IMR-90 (cell line): Measurements from ENCODE around the gene OR2F1. TPM values are rescaled to one million over a fixed set of nuclear protein-coding genes. Genes with fewer than 3 reads are reported as not detected.

Source experiments
- ATAC-seq: fragments of 200-7000 bp; cut with Tn5 transposase; 2 replicates; pipeline ENCODE4 v1.9.1; 2020; ENCODE audit warnings: low read depth, mild to moderate bottlenecking, moderate library complexity
- BruUV-seq: library from RNA; stranded (reverse); fragments of 400-500 nt; replicated peaks from 2 replicates; lab custom pipeline; 2021; lab: Mats Ljungman, UMichigan
- CTCF ChIA-PET: fragments of 300-600 bp; formaldehyde crosslinking; extraction: SDS; loops from one replicate; lab custom pipeline; 2021; ENCODE audit warnings: antibody characterized with exemption; lab: Yijun Ruan, JAX
- POLR2A ChIA-PET: fragments of 300-600 bp; sonication (Branson Sonifier 250); formaldehyde crosslinking; loops from one replicate; lab custom pipeline; 2022; ENCODE audit warnings: antibody characterized with exemption; ENCODE audit not compliant: unreplicated experiment; lab: Charles Lee
- DNase-seq: peaks from one replicate; pipeline ENCODE4 v3.0.0; 2013
- H2AFZ ChIP-seq: replicated peaks from 2 replicates; pipeline ENCODE3; 2013; ENCODE audit warnings: low read length, mild to moderate bottlenecking; ENCODE audit not compliant: poor library complexity
- H2AK5ac ChIP-seq: 2 replicates; pipeline ENCODE4 v1.6.1; 2013; ENCODE audit warnings: low read depth, low read length, inconsistent platforms
- H2AK9ac ChIP-seq: replicated peaks from 2 replicates; pipeline ENCODE3; 2013; ENCODE audit warnings: mild to moderate bottlenecking, low read depth, low read length, moderate library complexity; ENCODE audit not compliant: poor library complexity
- H2BK120ac ChIP-seq: 2 replicates; pipeline ENCODE4 v1.6.1; 2013; ENCODE audit warnings: low read depth, low read length, inconsistent platforms
- H2BK15ac ChIP-seq: 3 replicates; pipeline ENCODE4 v1.6.1; 2013; ENCODE audit warnings: low read depth, low read length, inconsistent platforms
- H2BK20ac ChIP-seq: 2 replicates; pipeline ENCODE4 v1.6.1; 2013; ENCODE audit warnings: low read depth, mild to moderate bottlenecking, inconsistent platforms, low read length, moderate library complexity
- H2BK5ac ChIP-seq: 2 replicates; pipeline ENCODE4 v1.6.1; 2013; ENCODE audit warnings: mild to moderate bottlenecking, low read depth, low read length, inconsistent platforms; ENCODE audit not compliant: poor library complexity, severe bottlenecking
- H3K14ac ChIP-seq: replicated peaks from 2 replicates; pipeline ENCODE4 v1.6.1; 2013; ENCODE audit warnings: low read depth, low read length, inconsistent platforms
- H3K18ac ChIP-seq: 2 replicates; pipeline ENCODE4 v1.6.1; 2013; ENCODE audit warnings: low read depth, low read length, control low read depth
- H3K23ac ChIP-seq: 2 replicates; pipeline ENCODE4 v1.6.1; 2013; ENCODE audit warnings: low read depth, low read length, inconsistent platforms
- H3K27ac ChIP-seq: 2 replicates; pipeline ENCODE4 v1.5.1; 2013; ENCODE audit warnings: mild to moderate bottlenecking, control low read depth, low read length; ENCODE audit not compliant: insufficient read depth
- H3K27me3 ChIP-seq: 2 replicates; pipeline ENCODE4 v1.6.1; 2013; ENCODE audit warnings: low read length; ENCODE audit not compliant: control insufficient read depth, insufficient read depth
- H3K36me3 ChIP-seq: 2 replicates; pipeline ENCODE4 v1.6.1; 2013; ENCODE audit warnings: low read length, mixed read lengths; ENCODE audit not compliant: control insufficient read depth, insufficient read depth
- H3K4ac ChIP-seq: 2 replicates; pipeline ENCODE4 v1.6.1; 2013; ENCODE audit warnings: low read depth, low read length, inconsistent platforms
- H3K4me1 ChIP-seq: 2 replicates; pipeline ENCODE4 v1.6.1; 2013; ENCODE audit warnings: low read length, mixed read lengths; ENCODE audit not compliant: control insufficient read depth, insufficient read depth
- H3K4me2 ChIP-seq: 2 replicates; pipeline ENCODE4 v1.6.1; 2013; ENCODE audit warnings: low read depth, mild to moderate bottlenecking, control low read depth, low read length, moderate library complexity
- H3K4me3 ChIP-seq: 2 replicates; pipeline ENCODE4 v1.5.1; 2013; ENCODE audit warnings: low read depth, mild to moderate bottlenecking, control low read depth, low read length, moderate library complexity; ENCODE audit not compliant: insufficient read depth
- H3K56ac ChIP-seq: 2 replicates; pipeline ENCODE4 v1.6.1; 2013; ENCODE audit warnings: low read length, inconsistent platforms; ENCODE audit not compliant: insufficient read depth; ENCODE audit errors: extremely low read depth
- H3K79me1 ChIP-seq, 2 experiments: 2 replicates each; pipeline ENCODE4 v1.6.1; 2013; ENCODE audit warnings: low read length in 2 of 2, inconsistent platforms in 1 of 2, low read depth in 1 of 2
- H3K9ac ChIP-seq: 2 replicates; pipeline ENCODE4 v1.6.1; 2013; ENCODE audit warnings: low read depth, low read length, control low read depth
- H3K9me1 ChIP-seq: 2 replicates; pipeline ENCODE4 v1.6.1; 2013; ENCODE audit warnings: low read length, inconsistent platforms; ENCODE audit not compliant: insufficient read depth
- H3K9me3 ChIP-seq: 2 replicates; pipeline ENCODE4 v1.6.1; 2013; ENCODE audit warnings: low read length; ENCODE audit not compliant: control insufficient read depth, insufficient read depth
- H4K20me1 ChIP-seq: 2 replicates; pipeline ENCODE4 v1.6.1; 2013; ENCODE audit warnings: low read length, inconsistent platforms; ENCODE audit not compliant: insufficient read depth
- H4K5ac ChIP-seq: 2 replicates; pipeline ENCODE4 v1.6.1; 2013; ENCODE audit warnings: mild to moderate bottlenecking, low read depth, low read length, control low read depth
- H4K8ac ChIP-seq, 2 experiments: 2 replicates each; pipeline ENCODE4 v1.6.1; 2013; ENCODE audit warnings: low read depth in 2 of 2, low read length in 2 of 2, control low read depth in 1 of 2, inconsistent platforms in 1 of 2
- H4K91ac ChIP-seq: 2 replicates; pipeline ENCODE4 v1.6.1; 2013; ENCODE audit warnings: low read depth, low read length, inconsistent platforms; ENCODE audit not compliant: insufficient read depth
- BHLHE40 ChIP-seq: fragments of 150-350 bp; IDR thresholded peaks from 2 replicates; pipeline ENCODE4 v1.6.1; 2016; ENCODE audit warnings: mild to moderate bottlenecking, low read depth, low read length
- CEBPB ChIP-seq: IDR thresholded peaks from 2 replicates; pipeline ENCODE4 v1.6.1; 2012; ENCODE audit warnings: low read depth, low read length, improper control_type of control experiment
- CHD1 ChIP-seq: IDR thresholded peaks from 2 replicates; pipeline ENCODE4 v1.6.1; 2012; ENCODE audit warnings: low read depth, low read length, improper control_type of control experiment
- FOS ChIP-seq: fragments of 150-350 bp; IDR thresholded peaks from 2 replicates; pipeline ENCODE4 v1.6.1; 2016; ENCODE audit warnings: low read depth, low read length
- MAFK ChIP-seq: IDR thresholded peaks from 2 replicates; pipeline ENCODE4 v1.6.1; 2012; ENCODE audit warnings: low read depth, low read length, improper control_type of control experiment
- MAZ ChIP-seq: IDR thresholded peaks from 2 replicates; pipeline ENCODE4 v1.6.1; 2012; ENCODE audit warnings: low read depth, mild to moderate bottlenecking, low read length, improper control_type of control experiment, moderate library complexity, borderline replicate concordance
- MXI1 ChIP-seq: IDR thresholded peaks from 2 replicates; pipeline ENCODE4 v1.6.1; 2012; ENCODE audit warnings: low read depth, mild to moderate bottlenecking, low read length, moderate library complexity, borderline replicate concordance
- NFE2L2 ChIP-seq: fragments of 150-350 bp; IDR thresholded peaks from 2 replicates; pipeline ENCODE4 v1.6.1; 2016; ENCODE audit warnings: low read depth, mild to moderate bottlenecking, low read length
- POLR2A ChIP-seq: IDR thresholded peaks from 2 replicates; pipeline ENCODE4 v1.6.1; 2012; ENCODE audit warnings: mild to moderate bottlenecking, low read depth, low read length
- RAD21 ChIP-seq: IDR thresholded peaks from 2 replicates; pipeline ENCODE4 v1.6.1; 2012; ENCODE audit warnings: low read length, improper control_type of control experiment
- RCOR1 ChIP-seq: IDR thresholded peaks from 2 replicates; pipeline ENCODE4 v1.6.1; 2012; ENCODE audit warnings: mild to moderate bottlenecking, low read length, improper control_type of control experiment; ENCODE audit not compliant: insufficient replicate concordance
- RFX5 ChIP-seq: IDR thresholded peaks from 2 replicates; pipeline ENCODE4 v1.8.0; 2012; ENCODE audit warnings: low read depth, mild to moderate bottlenecking, low read length, moderate library complexity
- SMC3 ChIP-seq: fragments of 150-350 bp; IDR thresholded peaks from 2 replicates; pipeline ENCODE4 v1.6.1; 2016; ENCODE audit warnings: low read depth, mild to moderate bottlenecking, antibody characterized with exemption, low read length, moderate library complexity
- WGBS, 2 experiments: methylation state at CpG; one replicate each; pipeline versions ENCODE4 v1.1.5 to v1.1.7; 2013; ENCODE audit warnings: missing lambda C conversion rate in 2 of 2; ENCODE audit not compliant: insufficient read length in 1 of 2; ENCODE audit errors: extremely low coverage in 2 of 2; 5-methylcytosine and 5-hydroxymethylcytosine counted together
- dilution Hi-C: fragments of 300-500 bp; cut with HindIII; formaldehyde crosslinking; loops from one replicate; pipeline ENCODE4 v1.14.3; 2018; ENCODE audit warnings: low sequenced_read_pairs; ENCODE audit not compliant: unreplicated experiment
- in situ Hi-C: fragments of 300-500 bp; cut with MboI; formaldehyde crosslinking; loops from 3 replicates; pipeline ENCODE4 v1.14.3; 2019; ENCODE audit warnings: low sequenced_read_pairs, inconsistent platforms, mixed read lengths
- intact Hi-C: fragments of 100-400 bp; cut with micrococcal nuclease; formaldehyde crosslinking; loops from 2 replicates; pipeline ENCODE4 v1.10.0; 2022
- polyA plus RNA-seq, 3 experiments: library from polyadenylated mRNA; depleted of rRNA; stranded (reverse); fragments of >200 nt; gene quantifications; 2 replicates each; pipeline ENCODE4 v1.2.3, GENCODE V29; 2012; ENCODE audit warnings: low replicate concordance in 1 of 3
- total RNA-seq: library from RNA; depleted of rRNA; stranded (reverse); fragments of >200 nt; gene quantifications from 2 replicates; pipeline ENCODE4 v1.2.3, GENCODE V29; 2012
- TF ChIP-seq, protein P1 (sequence below): conservative IDR thresholded peaks from 2 replicates; pipeline ENCODE4 v1.5.1; 2012; ENCODE audit warnings: mild to moderate bottlenecking, low read depth, low read length, improper control_type of control experiment
- TF ChIP-seq, protein P2 (sequence below): fragments of 150-350 bp; IDR thresholded peaks from 2 replicates; pipeline ENCODE4 v1.6.1; 2016; ENCODE audit warnings: low read depth, mild to moderate bottlenecking, low read length, moderate library complexity, borderline replicate concordance
- TF ChIP-seq, protein P3 (sequence below): fragments of 150-350 bp; IDR thresholded peaks from 2 replicates; pipeline ENCODE4 v1.6.1; 2017; ENCODE audit warnings: mild to moderate bottlenecking, antibody characterized with exemption, low read length, low read depth

The OR2F1 gene
- total and polyA plus RNA-seq, 2 of the 4 experiments (the other 2 are of a cell fraction), result not detected

DNA sequence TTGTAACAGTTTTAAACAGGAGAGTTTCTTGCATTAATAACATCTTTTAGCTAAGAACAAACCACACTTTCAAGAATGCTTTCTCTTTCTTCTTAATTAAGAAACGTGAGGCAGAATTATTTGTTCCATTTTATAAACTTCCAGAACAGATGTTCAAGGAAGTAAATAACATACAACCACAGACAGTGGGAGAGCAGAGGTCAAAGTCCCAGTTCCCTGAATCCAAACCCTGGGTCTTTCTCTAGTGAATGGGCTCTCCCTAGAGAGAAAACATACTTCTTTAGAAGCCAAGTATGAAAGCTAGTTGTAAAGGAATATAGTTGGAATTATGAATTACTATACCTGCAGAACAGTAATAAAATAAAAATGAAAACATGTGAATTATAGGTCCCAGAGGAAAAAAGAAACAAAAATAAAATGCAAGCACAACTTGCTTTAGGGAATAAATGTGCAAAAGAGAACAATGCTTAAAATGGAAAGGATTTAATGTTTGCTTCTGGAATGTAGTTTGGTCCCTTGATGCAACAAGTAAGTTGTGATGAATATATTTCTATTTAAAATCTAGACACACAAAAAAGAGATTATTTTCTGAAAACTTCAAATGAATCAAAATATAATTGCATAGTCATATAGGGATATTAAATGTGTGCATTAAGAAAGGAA, 51.5 kb downstream of the OR2F1 start:
- Histone ChIP-seq H2BK15ac (no peak overlapping the region), H2AFZ (no peak overlapping the region), H4K91ac (no peak overlapping the region), H3K27me3 (no peaks in the 10 kb centered on the region), H3K27ac (no peak overlapping the region), H4K20me1 (no peaks in the 10 kb centered on the region), H3K56ac (no peak overlapping the region), H4K5ac (no peak overlapping the region), H3K79me1 (no peaks in the 10 kb centered on the region), H3K9me1 (no peaks in the 10 kb centered on the region), H3K4ac (no peak overlapping the region), H4K8ac (no peak overlapping the region), H2BK20ac (no peak overlapping the region), H3K36me3 (no peaks in the 10 kb centered on the region), H3K9me3 (no peaks in the 10 kb centered on the region; the same call in 1 of the 2 replicates), H3K4me2 (no peak overlapping the region), H3K14ac (no peak overlapping the region), H3K4me1 (no peaks in the 10 kb centered on the region), H3K23ac (no peak overlapping the region), H3K18ac (no peak overlapping the region), H3K4me3 (no peak overlapping the region), H3K9ac (no peak overlapping the region), H2AK5ac (no peak overlapping the region), H2AK9ac (no peak overlapping the region), H2BK5ac (no peak overlapping the region), H2BK120ac (no peak overlapping the region)
- intact Hi-C loops, result no loop called here
- ATAC-seq (peak; percentile 27; the same call in 1 of the 2 replicates), DNase-seq (no peak)
- ChIA-PET POLR2A (no interaction called here), CTCF (interaction anchor here (1.7 kb wide), 1 partner anchor 104 kb away, joined by 5 read pairs; the partner anchor contains the start of gene TCAF1)
- WGBS, 2 experiments, result no CpG with 5 or more reads among the region's 1 CpG
- no TSS peak for BruUV-seq
- dilution Hi-C loops, result no loop called here
- in situ Hi-C loops, result no loop called here
- TF ChIP-seq RFX5 (no peak), MXI1 (no peak), RAD21 (no peak), NFE2L2 (no peak), SMC3 (no peak), FOS (no peak), POLR2A (no peak), CEBPB (no peak), MAFK (no peak), CHD1 (no peak), BHLHE40 (no peak), RCOR1 (no peak), MAZ (no peak)
- TF ChIP-seq, protein P1, sequence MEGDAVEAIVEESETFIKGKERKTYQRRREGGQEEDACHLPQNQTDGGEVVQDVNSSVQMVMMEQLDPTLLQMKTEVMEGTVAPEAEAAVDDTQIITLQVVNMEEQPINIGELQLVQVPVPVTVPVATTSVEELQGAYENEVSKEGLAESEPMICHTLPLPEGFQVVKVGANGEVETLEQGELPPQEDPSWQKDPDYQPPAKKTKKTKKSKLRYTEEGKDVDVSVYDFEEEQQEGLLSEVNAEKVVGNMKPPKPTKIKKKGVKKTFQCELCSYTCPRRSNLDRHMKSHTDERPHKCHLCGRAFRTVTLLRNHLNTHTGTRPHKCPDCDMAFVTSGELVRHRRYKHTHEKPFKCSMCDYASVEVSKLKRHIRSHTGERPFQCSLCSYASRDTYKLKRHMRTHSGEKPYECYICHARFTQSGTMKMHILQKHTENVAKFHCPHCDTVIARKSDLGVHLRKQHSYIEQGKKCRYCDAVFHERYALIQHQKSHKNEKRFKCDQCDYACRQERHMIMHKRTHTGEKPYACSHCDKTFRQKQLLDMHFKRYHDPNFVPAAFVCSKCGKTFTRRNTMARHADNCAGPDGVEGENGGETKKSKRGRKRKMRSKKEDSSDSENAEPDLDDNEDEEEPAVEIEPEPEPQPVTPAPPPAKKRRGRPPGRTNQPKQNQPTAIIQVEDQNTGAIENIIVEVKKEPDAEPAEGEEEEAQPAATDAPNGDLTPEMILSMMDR, result no peak
- TF ChIP-seq, protein P2, sequence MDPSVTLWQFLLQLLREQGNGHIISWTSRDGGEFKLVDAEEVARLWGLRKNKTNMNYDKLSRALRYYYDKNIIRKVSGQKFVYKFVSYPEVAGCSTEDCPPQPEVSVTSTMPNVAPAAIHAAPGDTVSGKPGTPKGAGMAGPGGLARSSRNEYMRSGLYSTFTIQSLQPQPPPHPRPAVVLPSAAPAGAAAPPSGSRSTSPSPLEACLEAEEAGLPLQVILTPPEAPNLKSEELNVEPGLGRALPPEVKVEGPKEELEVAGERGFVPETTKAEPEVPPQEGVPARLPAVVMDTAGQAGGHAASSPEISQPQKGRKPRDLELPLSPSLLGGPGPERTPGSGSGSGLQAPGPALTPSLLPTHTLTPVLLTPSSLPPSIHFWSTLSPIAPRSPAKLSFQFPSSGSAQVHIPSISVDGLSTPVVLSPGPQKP, result no peak
- TF ChIP-seq, protein P3, sequence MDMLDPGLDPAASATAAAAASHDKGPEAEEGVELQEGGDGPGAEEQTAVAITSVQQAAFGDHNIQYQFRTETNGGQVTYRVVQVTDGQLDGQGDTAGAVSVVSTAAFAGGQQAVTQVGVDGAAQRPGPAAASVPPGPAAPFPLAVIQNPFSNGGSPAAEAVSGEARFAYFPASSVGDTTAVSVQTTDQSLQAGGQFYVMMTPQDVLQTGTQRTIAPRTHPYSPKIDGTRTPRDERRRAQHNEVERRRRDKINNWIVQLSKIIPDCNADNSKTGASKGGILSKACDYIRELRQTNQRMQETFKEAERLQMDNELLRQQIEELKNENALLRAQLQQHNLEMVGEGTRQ, result no peak
